Measurements from ENCODE around the gene GGA3.

GRCh38 chr17:75249564-75249963 lies 11.8 kb downstream of the GGA3 start:
- TF ChIP-seq POLR2A (IDR thresholded peaks at IDR 0.05) (no peak), CTCF (IDR thresholded peaks at IDR 0.05) (no peak), POLR2AphosphoS5 (IDR thresholded peaks at IDR 0.05) (no peak), EP300 (IDR thresholded peaks at IDR 0.05) (no peak)
